Natural killer cell (primary cell): ENCODE data around the gene TMEM161B. TPM values are rescaled to one million over a fixed set of nuclear protein-coding genes. Genes with fewer than 3 reads are reported as not detected.

Experiments
- ATAC-seq, 3 donors: fragments of 150-1000 bp in 2 of 3; fragments of 200-7000 bp in 1 of 3; cut with Tn5 transposase; 1 replicate in 1 of 3; 2 replicates in 2 of 3; pipeline ENCODE4 v1.10.0; 2021; ENCODE audit warnings: mild to moderate bottlenecking in 2 of 3, moderate library complexity in 2 of 3
- DNase-seq, 2 donors: peaks; one replicate each; pipeline versions ENCODE4 v3.0.0 to v3.0.0-alpha.2; 2013 to 2021; ENCODE audit warnings: mixed read lengths in 1 of 2
- H3K27ac ChIP-seq: one replicate; pipeline ENCODE4 v1.5.1; 2013; ENCODE audit warnings: mild to moderate bottlenecking, low read length
- H3K27me3 ChIP-seq: one replicate; pipeline ENCODE4 v1.6.1; 2013; ENCODE audit warnings: low read length; ENCODE audit not compliant: control insufficient read depth, insufficient read depth
- H3K36me3 ChIP-seq: one replicate; pipeline ENCODE4 v1.6.1; 2013; ENCODE audit warnings: low read length; ENCODE audit not compliant: control insufficient read depth, insufficient read depth
- H3K4me1 ChIP-seq: one replicate; pipeline ENCODE4 v1.6.1; 2013; ENCODE audit warnings: low read length; ENCODE audit not compliant: control insufficient read depth, insufficient read depth
- H3K4me3 ChIP-seq: one replicate; pipeline ENCODE4 v1.5.1; 2013; ENCODE audit warnings: low read length
- H3K9me3 ChIP-seq: one replicate; pipeline ENCODE4 v1.6.1; 2013; ENCODE audit warnings: low read length; ENCODE audit not compliant: control insufficient read depth, insufficient read depth
- H3K27ac Mint-ChIP-seq, 2 donors: one replicate each; pipeline ENCODE4 v1.8.0; 2022; ENCODE audit warnings: mild to moderate bottlenecking in 2 of 2, mixed read lengths in 2 of 2, moderate library complexity in 1 of 2
- H3K27me3 Mint-ChIP-seq, 2 donors: one replicate each; pipeline ENCODE4 v1.8.0; 2022; ENCODE audit warnings: low read depth in 2 of 2, mixed read lengths in 2 of 2
- H3K36me3 Mint-ChIP-seq: one replicate; pipeline ENCODE4 v1.8.0; 2022; ENCODE audit warnings: mixed read lengths
- H3K4me1 Mint-ChIP-seq, 2 donors: one replicate each; pipeline ENCODE4 v1.8.0; 2022; ENCODE audit warnings: mixed read lengths in 2 of 2
- H3K4me3 Mint-ChIP-seq: one replicate; pipeline ENCODE4 v1.8.0; 2022; ENCODE audit warnings: mild to moderate bottlenecking, moderate library complexity, mixed read lengths
- H3K9me3 Mint-ChIP-seq, 2 donors: one replicate each; pipeline ENCODE4 v1.8.0; 2022; ENCODE audit warnings: mixed read lengths in 2 of 2
- CTCF ChIP-seq: fragments of 200-600 bp; IDR thresholded peaks from one replicate; pipeline ENCODE4 v1.8.0; 2022; ENCODE audit warnings: antibody characterized with exemption
- WGBS: methylation state at CpG from one replicate; pipeline ENCODE4 v1.1.7; 2013; ENCODE audit warnings: missing lambda C conversion rate; ENCODE audit not compliant: insufficient coverage; 5-methylcytosine and 5-hydroxymethylcytosine counted together
- intact Hi-C: fragments of 100-400 bp; cut with micrococcal nuclease; formaldehyde crosslinking; loops from one replicate; pipeline ENCODE4 v1.14.2; 2022
- total RNA-seq, 4 donors: library from RNA; stranded (reverse); fragments of 120-200 nt in 1 of 4; gene quantifications; one replicate each; pipeline versions ENCODE4 v1.2.3 to v1.2.4, GENCODE V29; 2013 to 2022

TMEM161B gene
- total RNA-seq, 3 donors from 2014 or later (not counting 1 experiment from before 2014, with no cell fraction given), result 29.8 to 33.9 (median 33.2) TPM

- Histone ChIP-seq H3K27me3 (no peaks in the 10 kb centered on the region), H3K4me1 (peaks cover 3% of the 10 kb centered on the region), H3K36me3 (no peaks in the 10 kb centered on the region), H3K4me3 (no peak overlapping the region), H3K9me3 (no peaks in the 10 kb centered on the region), H3K27ac (no peak overlapping the region)
- ATAC-seq (no peak), DNase-seq (no peak)
- no peaks in the 10 kb centered on the region for H3K27me3 Mint-ChIP-seq
- H3K9me3 Mint-ChIP-seq, result no peaks in the 10 kb centered on the region
- peak overlapping the region; percentile 2 to 87 for H3K27ac Mint-ChIP-seq
- no peaks in the 10 kb centered on the region for H3K36me3 Mint-ChIP-seq
- no peak for TF ChIP-seq CTCF
- intact Hi-C loops, result loop anchor here (5.0 kb wide), 1 partner anchor 108 kb away; no protein-coding TSS in a partner anchor
- peaks cover 61 to 67% of the 10 kb centered on the region in 2 donors for H3K4me1 Mint-ChIP-seq
- WGBS, result 86% methylated on average over 2 of the region's 2 CpGs
- no peak overlapping the region for H3K4me3 Mint-ChIP-seq
Measured at GRCh38 chr5:88250010-88250409, 18.6 kb downstream of the TMEM161B start.

- H3K4me1 ChIP-seq, result peaks cover 3% of the 10 kb centered on the region
- no peak for ATAC-seq
- Mint-ChIP-seq H3K27me3 (no peaks in the 10 kb centered on the region), H3K4me1 (peaks cover 65 to 70% of the 10 kb centered on the region in 2 donors), H3K36me3 (no peaks in the 10 kb centered on the region), H3K9me3 (no peaks in the 10 kb centered on the region), H3K27ac (peak overlapping the region; percentile 2 to 87), H3K4me3 (no peak overlapping the region)
- H3K36me3 ChIP-seq, result no peaks in the 10 kb centered on the region
- TF ChIP-seq CTCF, result no peak
- WGBS, result 83% methylated on average over 2 of the region's 2 CpGs
- no peaks in the 10 kb centered on the region for H3K27me3 ChIP-seq
- H3K9me3 ChIP-seq, result no peaks in the 10 kb centered on the region
- H3K4me3 ChIP-seq, result no peak overlapping the region
- H3K27ac ChIP-seq, result no peak overlapping the region
- intact Hi-C loops, result no loop called here
- DNase-seq, result no peak
Measured at GRCh38 chr5:88248743-88249540, 19.7 kb downstream of the TMEM161B start.

- no peaks in the 10 kb centered on the region for H3K36me3 Mint-ChIP-seq
- no peak for DNase-seq
- H3K9me3 ChIP-seq, result no peaks in the 10 kb centered on the region
- H3K4me1 ChIP-seq, result peaks cover 3% of the 10 kb centered on the region
- H3K4me3 Mint-ChIP-seq, result no peak overlapping the region
- H3K9me3 Mint-ChIP-seq, result no peaks in the 10 kb centered on the region
- no peaks in the 10 kb centered on the region for H3K27me3 Mint-ChIP-seq
- TF ChIP-seq CTCF, result no peak
- H3K4me1 Mint-ChIP-seq, result peaks cover 68 to 73% of the 10 kb centered on the region in 2 donors
- ATAC-seq, result no peak
- 97% methylated on average over 3 of the region's 3 CpGs for WGBS
- peak overlapping the region in 1 of 2 donors; percentile 87 for H3K27ac Mint-ChIP-seq
- intact Hi-C loops, result no loop called here
- H3K36me3 ChIP-seq, result no peaks in the 10 kb centered on the region
- H3K27ac ChIP-seq, result no peak overlapping the region
- H3K27me3 ChIP-seq, result no peaks in the 10 kb centered on the region
- H3K4me3 ChIP-seq, result no peak overlapping the region
Measured at GRCh38 chr5:88248094-88248493, 20.6 kb downstream of the TMEM161B start.

GRCh38 chr5:88245893-88246244 is 22.8 kb downstream of the TMEM161B start:
- no peaks in the 10 kb centered on the region for H3K27me3 Mint-ChIP-seq
- no peak for TF ChIP-seq CTCF
- no peaks in the 10 kb centered on the region for H3K36me3 ChIP-seq
- no peaks in the 10 kb centered on the region for H3K27me3 ChIP-seq
- no peaks in the 10 kb centered on the region for H3K9me3 Mint-ChIP-seq
- H3K4me3 Mint-ChIP-seq, result no peak overlapping the region
- H3K9me3 ChIP-seq, result no peaks in the 10 kb centered on the region
- H3K36me3 Mint-ChIP-seq, result no peaks in the 10 kb centered on the region
- intact Hi-C loops, result no loop called here
- H3K27ac Mint-ChIP-seq, result no peak overlapping the region
- H3K4me3 ChIP-seq, result no peak overlapping the region
- H3K4me1 ChIP-seq, result peaks cover 3% of the 10 kb centered on the region
- peaks cover 65 to 75% of the 10 kb centered on the region in 2 donors for H3K4me1 Mint-ChIP-seq
- ATAC-seq (no peak), DNase-seq (no peak)
- no peak overlapping the region for H3K27ac ChIP-seq
